K562 (cell line): Measurements from ENCODE around the gene ZNF32. TPM values are rescaled to one million over a fixed set of nuclear protein-coding genes. Genes with fewer than 3 reads are reported as not detected.

Experiments used
- ATAC-seq: fragments of 200-7000 bp; cut with Tn5 transposase; 3 replicates; pipeline ENCODE4 v1.9.1; 2020; ENCODE audit warnings: moderate library complexity
- BruUV-seq: library from RNA; stranded (reverse); fragments of 400-500 nt; replicated peaks from 2 replicates; lab custom pipeline; 2021; lab: Mats Ljungman, UMichigan
- CTCF ChIA-PET: fragments of 300-600 bp; formaldehyde crosslinking; extraction: SDS; loops from one replicate; lab custom pipeline; 2021; ENCODE audit warnings: low intra/inter-chr PET ratio; lab: Yijun Ruan, JAX
- POLR2A ChIA-PET: fragments of 300-600, 350-650 bp; sonication (Branson Sonifier 250); formaldehyde crosslinking; extraction: SDS; loops from one replicate; lab custom pipeline; 2021; ENCODE audit warnings: antibody characterized with exemption, inconsistent platforms; lab: Yijun Ruan, JAX
- DNase-seq, 4 experiments: peaks; one replicate each; pipeline versions ENCODE4 v3.0.0 to v3.0.0-alpha.2; 2011 to 2018; ENCODE audit warnings: low spot score in 3 of 4, mixed read lengths in 3 of 4; ENCODE audit errors: extremely low read depth in 1 of 4
- FAIRE-seq: peaks from 2 replicates; lab custom pipeline; 2011; peaks lifted over from hg19 to GRCh38; lab: Jason Lieb, UNC
- H2AFZ ChIP-seq: 2 replicates; pipeline ENCODE4 v1.6.0; 2011; ENCODE audit warnings: low read depth, low read length, control low read depth, inconsistent platforms
- H3K27ac ChIP-seq: fragments of 200-600 bp; 3 replicates; pipeline ENCODE4 v1.8.0; 2011; ENCODE audit warnings: low read depth, mild to moderate bottlenecking, control low read depth, inconsistent platforms, low read length, moderate library complexity, mixed read lengths; ENCODE audit errors: extremely low read depth
- H3K27me3 ChIP-seq, 2 experiments: fragments of 300-600 bp in 1 of 2; 2 replicates in 1 of 2; 3 replicates in 1 of 2; pipeline versions ENCODE4 v1.6.0 to v1.8.0; 2011; ENCODE audit warnings: inconsistent platforms in 2 of 2, low read length in 2 of 2, mild to moderate bottlenecking in 1 of 2, mixed read lengths in 1 of 2, moderate library complexity in 1 of 2; ENCODE audit not compliant: control insufficient read depth in 2 of 2, insufficient read depth in 2 of 2
- H3K36me3 ChIP-seq: fragments of 300-600 bp; 3 replicates; pipeline ENCODE4 v1.8.0; 2011; ENCODE audit warnings: mild to moderate bottlenecking, low read length, inconsistent platforms; ENCODE audit not compliant: control insufficient read depth, insufficient read depth
- H3K4me1 ChIP-seq, 2 experiments: fragments of 200-600 bp in 1 of 2; replicated peaks in 1 of 2; 2 replicates in 1 of 2; 3 replicates in 1 of 2; pipeline versions ENCODE4 v1.5.1 to v1.8.0; 2011; ENCODE audit warnings: inconsistent platforms in 2 of 2, low read length in 2 of 2, mild to moderate bottlenecking in 1 of 2, mixed read lengths in 1 of 2, moderate library complexity in 1 of 2; ENCODE audit not compliant: control insufficient read depth in 2 of 2, insufficient read depth in 2 of 2
- H3K4me2 ChIP-seq: 2 replicates; pipeline ENCODE4 v1.6.1; 2011; ENCODE audit warnings: low read length, control low read depth, inconsistent platforms, mixed read lengths; ENCODE audit not compliant: insufficient read depth
- H3K4me3 ChIP-seq: fragments of 200-600 bp; sonication (generic), shearing (Covaris generic); 2 replicates; pipeline ENCODE4 v1.5.1; 2016; ENCODE audit warnings: control low read depth, inconsistent platforms
- H3K79me2 ChIP-seq: fragments of 200-600 bp; 3 replicates; pipeline ENCODE4 v1.8.0; 2011; ENCODE audit warnings: low read length, inconsistent platforms; ENCODE audit not compliant: control insufficient read depth, insufficient read depth
- H3K9ac ChIP-seq, 2 experiments: 2 replicates each; pipeline versions ENCODE4 v1.6.0 to v1.6.1; 2011; ENCODE audit warnings: low read depth in 2 of 2, low read length in 2 of 2, control low read depth in 1 of 2, inconsistent platforms in 1 of 2, mild to moderate bottlenecking in 1 of 2, mixed read lengths in 1 of 2; ENCODE audit not compliant: insufficient read depth in 1 of 2
- H3K9me1 ChIP-seq: one replicate; pipeline ENCODE4 v1.6.0; 2011; ENCODE audit warnings: inconsistent platforms, mild to moderate bottlenecking, low read length, moderate library complexity; ENCODE audit not compliant: control insufficient read depth, insufficient read depth
- H3K9me3 ChIP-seq: replicated peaks from 2 replicates; pipeline ENCODE4 v1.5.1; 2011; ENCODE audit warnings: low read depth, low read length, inconsistent platforms; ENCODE audit not compliant: control insufficient read depth, insufficient read depth
- H4K20me1 ChIP-seq: replicated peaks from 2 replicates; pipeline ENCODE4 v1.6.1; 2011; ENCODE audit warnings: low read length, inconsistent platforms, mixed read lengths; ENCODE audit not compliant: control insufficient read depth, insufficient read depth
- AFF1 ChIP-seq, 2 experiments: fragments of 450-650 bp; IDR thresholded peaks; 2 replicates each; pipeline ENCODE4 v1.6.1; 2018; ENCODE audit warnings: mild to moderate bottlenecking in 2 of 2, low read depth in 1 of 2; ENCODE audit not compliant: partially characterized antibody in 2 of 2
- ARID2 ChIP-seq: fragments of 450-650 bp; IDR thresholded peaks from 2 replicates; pipeline ENCODE4 v1.6.1; 2017; ENCODE audit warnings: antibody characterized with exemption, mild to moderate bottlenecking
- MEIS2 ChIP-seq: fragments of 450-650 bp; IDR thresholded peaks from 2 replicates; pipeline ENCODE4 v1.6.1; 2014; ENCODE audit warnings: mild to moderate bottlenecking; ENCODE audit not compliant: partially characterized antibody
- PKNOX1 ChIP-seq: fragments of 450-650 bp; IDR thresholded peaks from 2 replicates; pipeline ENCODE4 v1.6.1; 2016
- PRDM10 ChIP-seq: fragments of 450-650 bp; IDR thresholded peaks from 2 replicates; pipeline ENCODE4 v1.6.1; 2018; ENCODE audit not compliant: partially characterized antibody
- WGBS: fragments of 100-300 bp; shearing (Covaris generic); methylation state at CpG from one replicate; pipeline ENCODE4 v1.1.6; 2016; ENCODE audit warnings: low coverage, mixed read lengths; ENCODE audit not compliant: insufficient coverage; ENCODE audit errors: missing lambda C conversion rate; 5-methylcytosine and 5-hydroxymethylcytosine counted together
- in situ Hi-C: fragments of 300-500 bp; cut with MboI; formaldehyde crosslinking; loops from 4 replicates; pipeline ENCODE4 v1.15.0; 2018; ENCODE audit warnings: inconsistent platforms, mixed read lengths
- intact Hi-C: fragments of 100-400 bp; cut with micrococcal nuclease; formaldehyde crosslinking; loops from 2 replicates; pipeline ENCODE4 v1.14.2; 2022
- polyA plus RNA-seq, 8 experiments: library from polyadenylated mRNA; depleted of rRNA in 4 of 8; stranded (reverse) in 5 of 8; unstranded in 3 of 8; fragments of >200 nt; fragmentation: Nextera tagmentation in 2 of 8; fragmentation: Illumina TruSeq in 1 of 8; extraction: Ambion mirVana in 2 of 8; extraction: Trizol in 1 of 8; gene quantifications; 2 replicates each; pipeline versions ENCODE4 v1.2.1 to v1.2.3, GENCODE V29; 2011 to 2014; ENCODE audit warnings: inconsistent platforms in 1 of 8, missing spikeins in 1 of 8
- total RNA-seq, 7 experiments: library from RNA; depleted of rRNA in 6 of 7; stranded (reverse); fragments of >200 nt in 6 of 7; fragmentation: Illumina TruSeq in 2 of 7; extraction: Trizol in 2 of 7; gene quantifications; 2 replicates each; pipeline versions ENCODE4 v1.2.1 to v1.2.3, GENCODE V29; 2011 to 2021; ENCODE audit warnings: low replicate concordance in 1 of 7
- TF ChIP-seq, protein P1 (sequence below), 2 experiments: IDR thresholded peaks in 1 of 2; conservative IDR thresholded peaks in 1 of 2; 2 replicates each; pipeline ENCODE4 v1.6.1; 2016; ENCODE audit warnings: low read depth in 2 of 2, mild to moderate bottlenecking in 1 of 2, missing compliant biosample characterization in 1 of 2, missing genetic modification characterization in 1 of 2, moderate library complexity in 1 of 2

The ZNF32 gene
- total and polyA plus RNA-seq, 9 of the 15 experiments (the other 6 are each of a cell fraction or from before 2014, with no cell fraction given): 17.3 to 57.0 (median 26.3) TPM

DNA sequence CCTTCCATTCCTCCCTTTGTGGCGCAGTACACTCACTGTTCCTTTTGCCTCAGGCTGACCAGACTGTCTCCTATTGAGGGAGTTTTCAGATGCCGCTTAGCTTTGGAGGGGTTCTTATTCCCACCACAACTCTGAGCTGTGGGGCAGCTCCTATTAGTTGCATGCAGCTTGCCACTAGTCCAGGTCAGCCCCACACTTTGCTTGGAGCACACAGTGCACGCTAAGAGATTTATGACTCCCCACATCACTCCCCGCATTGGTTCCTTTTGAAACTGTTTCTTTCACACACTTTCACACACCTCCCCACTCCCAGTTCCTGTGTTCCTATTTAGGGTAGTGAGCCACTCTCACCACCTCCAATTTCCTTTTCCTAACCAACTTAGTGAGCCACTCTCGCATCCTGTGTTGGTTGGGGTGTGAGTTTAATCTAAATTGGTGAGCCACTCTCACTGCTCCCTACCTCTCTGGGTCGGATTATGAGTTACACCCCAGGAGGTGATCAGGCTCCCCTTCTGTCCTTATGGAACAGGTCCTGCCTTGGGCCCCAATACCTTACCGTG is 52.9 kb downstream of the ZNF32 start:
- H3K9ac ChIP-seq: peak overlapping the region; percentile 46 to 68; a peak in 3 of 4 replicates
- ATAC-seq: peak; percentile 65
- BruUV-seq: no TSS peak
- H3K9me1 ChIP-seq: no peaks in the 10 kb centered on the region
- no peak overlapping the region for H3K27ac ChIP-seq
- no peaks in the 10 kb centered on the region for H3K27me3 ChIP-seq
- peaks cover 11% of the 10 kb centered on the region for H3K9me3 ChIP-seq
- H3K79me2 ChIP-seq: no peaks in the 10 kb centered on the region
- no peak for TF ChIP-seq ARID2
- peak; percentile 75 for TF ChIP-seq MEIS2
- no peak for TF ChIP-seq AFF1 (IDR thresholded peaks at IDR 0.05; ENCODE audit: low read depth in 1 of 2, partially characterized antibody in 2 of 2)
- TF ChIP-seq PRDM10: peak; percentile 66
- TF ChIP-seq, protein P1, sequence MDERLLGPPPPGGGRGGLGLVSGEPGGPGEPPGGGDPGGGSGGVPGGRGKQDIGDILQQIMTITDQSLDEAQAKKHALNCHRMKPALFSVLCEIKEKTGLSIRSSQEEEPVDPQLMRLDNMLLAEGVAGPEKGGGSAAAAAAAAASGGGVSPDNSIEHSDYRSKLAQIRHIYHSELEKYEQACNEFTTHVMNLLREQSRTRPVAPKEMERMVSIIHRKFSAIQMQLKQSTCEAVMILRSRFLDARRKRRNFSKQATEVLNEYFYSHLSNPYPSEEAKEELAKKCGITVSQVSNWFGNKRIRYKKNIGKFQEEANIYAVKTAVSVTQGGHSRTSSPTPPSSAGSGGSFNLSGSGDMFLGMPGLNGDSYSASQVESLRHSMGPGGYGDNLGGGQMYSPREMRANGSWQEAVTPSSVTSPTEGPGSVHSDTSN (CRISPR knock-in tag; IDR thresholded peaks at IDR 0.05; ENCODE audit: low read depth): no peak
- TF ChIP-seq, protein P1 (tag; conservative IDR thresholded peaks at IDR 0.05; ENCODE audit: low read depth): peak; percentile 68
- TF ChIP-seq PKNOX1: peak; percentile 50
- no peaks in the 10 kb centered on the region for H4K20me1 ChIP-seq
- no peak overlapping the region for H3K4me3 ChIP-seq
- no peak for FAIRE-seq
- peaks cover 11 to 19% of the 10 kb centered on the region in 2 experiments for H3K4me1 ChIP-seq
- intact Hi-C loops (no loop called here), in situ Hi-C loops (no loop called here)
- peak overlapping the region; percentile 82 for H3K4me2 ChIP-seq
- no peaks in the 10 kb centered on the region for H3K36me3 ChIP-seq
- POLR2A ChIA-PET: interaction anchor here (0.8 to 2.4 kb wide), 3 partner anchors 10 to 56 kb away, joined by 3 to 12 read pairs (median 4); no protein-coding TSS in a partner anchor
- no peak for DNase-seq
- 36% methylated on average over 7 of the region's 7 CpGs for WGBS
- CTCF ChIA-PET: no interaction called here
- peak overlapping the region; percentile 93 for H2AFZ ChIP-seq
